ENCODE measurements around the gene DRD2. TPM values are rescaled to one million over a fixed set of nuclear protein-coding genes. Genes with fewer than 3 reads are reported as not detected.

DRD2 gene
- total RNA-seq, 1 donor from 2014 or later = not detected

- DNase-seq (ENCODE audit: low spot score) = no peak
- Mint-ChIP-seq H3K9me3 (ENCODE audit: low read depth) (no peaks in the 10 kb centered on the region), H3K36me3 (ENCODE audit: low read depth) (peaks cover 3% of the 10 kb centered on the region), H3K4me3 (ENCODE audit: unreplicated experiment) (no peak overlapping the region), H3K4me1 (ENCODE audit: low read depth) (peaks cover under 1% of the 10 kb centered on the region), H3K27me3 (ENCODE audit: low read depth) (no peaks in the 10 kb centered on the region), H3K27ac (ENCODE audit: unreplicated experiment) (no peak overlapping the region)
- TF ChIP-seq CTCF (IDR thresholded peaks at IDR 0.05) = no peak
Measured at GRCh38 chr11:113372309-113372708, 102.9 kb downstream of the DRD2 start.

- H3K27me3 Mint-ChIP-seq (ENCODE audit: low read depth) = no peaks in the 10 kb centered on the region
- H3K27ac Mint-ChIP-seq (ENCODE audit: unreplicated experiment) = no peak overlapping the region
- H3K4me1 Mint-ChIP-seq (ENCODE audit: low read depth) = no peaks in the 10 kb centered on the region
- no peak for TF ChIP-seq CTCF (IDR thresholded peaks at IDR 0.05)
- peaks cover 3% of the 10 kb centered on the region for H3K36me3 Mint-ChIP-seq (ENCODE audit: low read depth)
- H3K4me3 Mint-ChIP-seq (ENCODE audit: unreplicated experiment) = no peak overlapping the region
- no peak for DNase-seq (ENCODE audit: low spot score)
- no peaks in the 10 kb centered on the region for H3K9me3 Mint-ChIP-seq (ENCODE audit: low read depth)
Measured at GRCh38 chr11:113370634-113371033, 104.6 kb downstream of the DRD2 start.

GRCh38 chr11:113369411-113369810 is 105.8 kb downstream of the DRD2 start:
- H3K27ac Mint-ChIP-seq (ENCODE audit: unreplicated experiment) = no peak overlapping the region
- H3K27me3 Mint-ChIP-seq (ENCODE audit: low read depth) = no peaks in the 10 kb centered on the region
- TF ChIP-seq CTCF (IDR thresholded peaks at IDR 0.05) = no peak
- H3K36me3 Mint-ChIP-seq (ENCODE audit: low read depth) = peaks cover 6% of the 10 kb centered on the region
- H3K4me1 Mint-ChIP-seq (ENCODE audit: low read depth) = no peaks in the 10 kb centered on the region
- no peak for DNase-seq (ENCODE audit: low spot score)
- no peak overlapping the region for H3K4me3 Mint-ChIP-seq (ENCODE audit: unreplicated experiment)
- no peaks in the 10 kb centered on the region for H3K9me3 Mint-ChIP-seq (ENCODE audit: low read depth)

GRCh38 chr11:113365895-113366294 is 109.3 kb downstream of the DRD2 start:
- Mint-ChIP-seq H3K4me3 (ENCODE audit: unreplicated experiment) (no peak overlapping the region), H3K4me1 (ENCODE audit: low read depth) (no peaks in the 10 kb centered on the region), H3K36me3 (ENCODE audit: low read depth) (peaks cover 19% of the 10 kb centered on the region), H3K9me3 (ENCODE audit: low read depth) (no peaks in the 10 kb centered on the region), H3K27ac (ENCODE audit: unreplicated experiment) (no peak overlapping the region), H3K27me3 (ENCODE audit: low read depth) (no peaks in the 10 kb centered on the region)
- no peak for DNase-seq (ENCODE audit: low spot score)
- no peak for TF ChIP-seq CTCF (IDR thresholded peaks at IDR 0.05)

GRCh38 chr11:113363996-113364641 is 111.1 kb downstream of the DRD2 start:
- DNase-seq (ENCODE audit: low spot score) = no peak
- Mint-ChIP-seq H3K36me3 (ENCODE audit: low read depth) (peaks cover 28% of the 10 kb centered on the region), H3K27ac (ENCODE audit: unreplicated experiment) (no peak overlapping the region), H3K9me3 (ENCODE audit: low read depth) (no peaks in the 10 kb centered on the region), H3K4me1 (ENCODE audit: low read depth) (no peaks in the 10 kb centered on the region), H3K4me3 (ENCODE audit: unreplicated experiment) (no peak overlapping the region), H3K27me3 (ENCODE audit: low read depth) (no peaks in the 10 kb centered on the region)
- TF ChIP-seq CTCF (IDR thresholded peaks at IDR 0.05) = no peak
